ENCODE data around the gene ANKRD60. TPM values are rescaled to one million over a fixed set of nuclear protein-coding genes. Genes with fewer than 3 reads are reported as not detected.

ANKRD60 gene
- total RNA-seq, 2 donors from 2014 or later = not detected

GRCh38 chr20:58173930-58174707, 54.3 kb downstream of the ANKRD60 start:
- DNase-seq (ENCODE audit: low spot score) (no peak), ATAC-seq (ENCODE audit: insufficient number of reproducible peaks, low FRiP score, low read depth) (no peak)
- H3K27me3 ChIP-seq (replicated peaks; ENCODE audit: insufficient read depth) = no peaks in the 10 kb centered on the region
- peak overlapping the region; percentile 79 to 92 for H3K27ac ChIP-seq
- H3K4me3 ChIP-seq = peak overlapping the region; percentile 58
- TF ChIP-seq CTCF (IDR thresholded peaks at IDR 0.05) = no peak
- no peaks in the 10 kb centered on the region for H3K9me3 ChIP-seq
- peaks cover 4 to 51% of the 10 kb centered on the region in 2 donors for H3K4me1 ChIP-seq (ENCODE audit: control insufficient read depth in 1 of 2, low read depth in 2 of 2)
- H3K36me3 ChIP-seq = no peaks in the 10 kb centered on the region

GRCh38 chr20:58173091-58173490, 55.4 kb downstream of the ANKRD60 start:
- Histone ChIP-seq H3K27me3 (replicated peaks; ENCODE audit: insufficient read depth) (no peaks in the 10 kb centered on the region), H3K9me3 (no peaks in the 10 kb centered on the region), H3K27ac (no peak overlapping the region), H3K4me1 (ENCODE audit: control insufficient read depth in 1 of 2, low read depth in 2 of 2) (peaks cover 4 to 43% of the 10 kb centered on the region in 2 donors), H3K36me3 (no peaks in the 10 kb centered on the region), H3K4me3 (no peak overlapping the region)
- no peak for TF ChIP-seq CTCF (IDR thresholded peaks at IDR 0.05)
- ATAC-seq (ENCODE audit: insufficient number of reproducible peaks, low FRiP score, low read depth) = no peak
- no peak for DNase-seq (ENCODE audit: low spot score)

- no peak for ATAC-seq (ENCODE audit: insufficient number of reproducible peaks, low FRiP score, low read depth)
- TF ChIP-seq CTCF (IDR thresholded peaks at IDR 0.05) = no peak
- DNase-seq (ENCODE audit: low spot score) = no peak
- H3K4me3 ChIP-seq = no peak overlapping the region
- no peaks in the 10 kb centered on the region for H3K9me3 ChIP-seq
- no peaks in the 10 kb centered on the region for H3K27me3 ChIP-seq (replicated peaks; ENCODE audit: insufficient read depth)
- H3K4me1 ChIP-seq (ENCODE audit: control insufficient read depth in 1 of 2, low read depth in 2 of 2) = peaks cover 4 to 41% of the 10 kb centered on the region in 2 donors
- H3K27ac ChIP-seq = no peak overlapping the region
- H3K36me3 ChIP-seq = no peaks in the 10 kb centered on the region
These were observed 56.5 kb downstream of the ANKRD60 start for GRCh38 chr20:58171796-58172425.

GRCh38 chr20:58169450-58169849, 59.0 kb downstream of the ANKRD60 start:
- Histone ChIP-seq H3K36me3 (no peaks in the 10 kb centered on the region), H3K4me1 (ENCODE audit: control insufficient read depth in 1 of 2, low read depth in 2 of 2) (peaks cover 0 to 18% of the 10 kb centered on the region in 2 donors), H3K27me3 (replicated peaks; ENCODE audit: insufficient read depth) (no peaks in the 10 kb centered on the region), H3K27ac (no peak overlapping the region), H3K4me3 (no peak overlapping the region), H3K9me3 (no peaks in the 10 kb centered on the region)
- no peak for DNase-seq (ENCODE audit: low spot score)
- no peak for ATAC-seq (ENCODE audit: insufficient number of reproducible peaks, low FRiP score, low read depth)
- TF ChIP-seq CTCF (IDR thresholded peaks at IDR 0.05) = no peak

- no peaks in the 10 kb centered on the region for H3K27me3 ChIP-seq (replicated peaks; ENCODE audit: insufficient read depth)
- no peak for TF ChIP-seq CTCF (IDR thresholded peaks at IDR 0.05)
These were observed 59.6 kb downstream of the ANKRD60 start for GRCh38 chr20:58168843-58169242.

More at GRCh38 chr20:58168843-58169242, 59.6 kb downstream of the ANKRD60 start:
- ATAC-seq (ENCODE audit: insufficient number of reproducible peaks, low FRiP score, low read depth) (no peak), DNase-seq (ENCODE audit: low spot score) (no peak)
- Histone ChIP-seq H3K4me3 (no peak overlapping the region), H3K27ac (no peak overlapping the region), H3K9me3 (no peaks in the 10 kb centered on the region), H3K36me3 (no peaks in the 10 kb centered on the region), H3K4me1 (ENCODE audit: control insufficient read depth in 1 of 2, low read depth in 2 of 2) (peaks cover 0 to 12% of the 10 kb centered on the region in 2 donors)

Measured in thoracic aorta (tissue), 2 donors.